Right atrium auricular region (tissue), 2 donors: Measurements from ENCODE around the gene PCGF2. TPM values are rescaled to one million over a fixed set of nuclear protein-coding genes. Genes with fewer than 3 reads are reported as not detected.

Source experiments
- DNase-seq: peaks from one replicate; pipeline ENCODE4 v3.0.0-alpha.2; 2019; ENCODE audit warnings: low spot score
- H3K27ac ChIP-seq, 2 donors: fragments of 200-600 bp; sonication (generic); 1 replicate in 1 of 2; 2 replicates in 1 of 2; pipeline ENCODE4 v1.5.1; 2016 to 2019
- H3K27me3 ChIP-seq, 2 donors: fragments of 200-600 bp; sonication (generic); one replicate each; pipeline versions ENCODE4 v1.5.1 to v1.6.0; 2017 to 2019
- H3K36me3 ChIP-seq: fragments of 200-600 bp; sonication (generic); one replicate; pipeline ENCODE4 v1.5.1; 2016
- H3K4me1 ChIP-seq, 2 donors: fragments of 200-600 bp; sonication (generic); one replicate each; pipeline versions ENCODE4 v1.5.1 to v1.6.0; 2017 to 2019
- H3K4me3 ChIP-seq, 2 donors: fragments of 200-600 bp; sonication (generic); 1 replicate in 1 of 2; 2 replicates in 1 of 2; pipeline ENCODE4 v1.5.1; 2017 to 2019; ENCODE audit warnings: mild to moderate bottlenecking in 1 of 2, moderate library complexity in 1 of 2
- H3K9me3 ChIP-seq, 2 donors: fragments of 200-600 bp; sonication (generic); one replicate each; pipeline ENCODE4 v1.5.1; 2019
- total RNA-seq, 2 donors: library from RNA; depleted of rRNA; stranded (reverse); fragments of >200 nt; gene quantifications; one replicate each; pipeline ENCODE4 v1.1.0, GENCODE V29; 2016
- TF ChIP-seq, protein P1 (sequence below), 2 donors: fragments of 200-600 bp; sonication (generic); IDR thresholded peaks; one replicate each; pipeline ENCODE4 v1.5.1; 2019; ENCODE audit warnings: antibody characterized with exemption in 2 of 2

The PCGF2 gene
- total RNA-seq, 2 donors from 2014 or later: 5.9 to 12.1 TPM

DNA sequence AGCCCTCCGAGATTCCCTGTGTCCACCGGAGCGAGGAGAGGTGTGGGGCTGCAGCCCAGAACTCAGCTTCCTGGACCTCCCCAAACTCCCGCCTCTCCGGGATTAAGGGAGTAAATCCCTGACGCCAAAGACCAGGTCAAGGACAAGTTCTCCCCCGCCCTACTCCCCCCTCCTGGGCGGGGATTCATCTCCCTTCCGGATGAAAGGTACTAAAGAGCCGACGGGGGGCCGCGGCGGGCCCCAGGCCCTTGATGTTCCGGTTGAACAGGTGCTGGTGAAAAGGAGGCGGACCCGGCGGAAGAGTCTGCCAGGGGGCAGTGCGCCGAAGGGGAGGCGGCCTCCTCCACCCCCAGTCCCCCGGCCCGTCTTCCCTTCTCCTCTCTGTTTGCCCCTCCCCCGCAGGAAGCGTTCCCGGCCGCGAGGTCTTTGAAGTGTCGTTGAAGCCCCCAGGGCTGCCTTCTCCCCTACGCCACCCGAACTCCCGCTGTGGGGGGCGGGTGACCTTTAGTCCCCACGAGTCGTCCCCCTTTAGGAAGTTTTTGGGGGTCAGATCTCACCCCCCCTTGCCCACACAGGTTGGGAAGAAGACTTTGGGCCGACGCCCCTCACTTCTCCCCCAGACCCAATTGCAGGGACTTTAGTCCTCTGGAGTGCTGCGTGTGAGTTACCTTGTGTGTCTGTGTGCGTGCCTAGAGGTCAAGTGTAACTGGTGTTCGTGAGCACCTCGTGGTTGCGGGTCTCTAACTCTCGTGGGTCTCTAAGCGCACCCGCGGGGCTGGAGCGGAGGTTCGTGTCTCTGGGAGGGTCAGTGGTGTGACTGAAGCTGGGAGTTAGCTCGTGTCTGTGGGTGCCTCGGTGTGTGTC, 44.2 kb downstream of the PCGF2 start:
- H3K27me3 ChIP-seq: no peaks in the 10 kb centered on the region
- H3K9me3 ChIP-seq: no peaks in the 10 kb centered on the region
- peak; percentile 78 for DNase-seq
- peak overlapping the region; percentile 93 to 95 for H3K27ac ChIP-seq
- H3K4me1 ChIP-seq: peaks cover 0 to 40% of the 10 kb centered on the region in 2 donors
- H3K4me3 ChIP-seq: peak overlapping the region; percentile 71 to 93
- peaks cover 9% of the 10 kb centered on the region for H3K36me3 ChIP-seq
- TF ChIP-seq, protein P1, sequence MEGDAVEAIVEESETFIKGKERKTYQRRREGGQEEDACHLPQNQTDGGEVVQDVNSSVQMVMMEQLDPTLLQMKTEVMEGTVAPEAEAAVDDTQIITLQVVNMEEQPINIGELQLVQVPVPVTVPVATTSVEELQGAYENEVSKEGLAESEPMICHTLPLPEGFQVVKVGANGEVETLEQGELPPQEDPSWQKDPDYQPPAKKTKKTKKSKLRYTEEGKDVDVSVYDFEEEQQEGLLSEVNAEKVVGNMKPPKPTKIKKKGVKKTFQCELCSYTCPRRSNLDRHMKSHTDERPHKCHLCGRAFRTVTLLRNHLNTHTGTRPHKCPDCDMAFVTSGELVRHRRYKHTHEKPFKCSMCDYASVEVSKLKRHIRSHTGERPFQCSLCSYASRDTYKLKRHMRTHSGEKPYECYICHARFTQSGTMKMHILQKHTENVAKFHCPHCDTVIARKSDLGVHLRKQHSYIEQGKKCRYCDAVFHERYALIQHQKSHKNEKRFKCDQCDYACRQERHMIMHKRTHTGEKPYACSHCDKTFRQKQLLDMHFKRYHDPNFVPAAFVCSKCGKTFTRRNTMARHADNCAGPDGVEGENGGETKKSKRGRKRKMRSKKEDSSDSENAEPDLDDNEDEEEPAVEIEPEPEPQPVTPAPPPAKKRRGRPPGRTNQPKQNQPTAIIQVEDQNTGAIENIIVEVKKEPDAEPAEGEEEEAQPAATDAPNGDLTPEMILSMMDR (IDR thresholded peaks at IDR 0.05): no peak

DNA sequence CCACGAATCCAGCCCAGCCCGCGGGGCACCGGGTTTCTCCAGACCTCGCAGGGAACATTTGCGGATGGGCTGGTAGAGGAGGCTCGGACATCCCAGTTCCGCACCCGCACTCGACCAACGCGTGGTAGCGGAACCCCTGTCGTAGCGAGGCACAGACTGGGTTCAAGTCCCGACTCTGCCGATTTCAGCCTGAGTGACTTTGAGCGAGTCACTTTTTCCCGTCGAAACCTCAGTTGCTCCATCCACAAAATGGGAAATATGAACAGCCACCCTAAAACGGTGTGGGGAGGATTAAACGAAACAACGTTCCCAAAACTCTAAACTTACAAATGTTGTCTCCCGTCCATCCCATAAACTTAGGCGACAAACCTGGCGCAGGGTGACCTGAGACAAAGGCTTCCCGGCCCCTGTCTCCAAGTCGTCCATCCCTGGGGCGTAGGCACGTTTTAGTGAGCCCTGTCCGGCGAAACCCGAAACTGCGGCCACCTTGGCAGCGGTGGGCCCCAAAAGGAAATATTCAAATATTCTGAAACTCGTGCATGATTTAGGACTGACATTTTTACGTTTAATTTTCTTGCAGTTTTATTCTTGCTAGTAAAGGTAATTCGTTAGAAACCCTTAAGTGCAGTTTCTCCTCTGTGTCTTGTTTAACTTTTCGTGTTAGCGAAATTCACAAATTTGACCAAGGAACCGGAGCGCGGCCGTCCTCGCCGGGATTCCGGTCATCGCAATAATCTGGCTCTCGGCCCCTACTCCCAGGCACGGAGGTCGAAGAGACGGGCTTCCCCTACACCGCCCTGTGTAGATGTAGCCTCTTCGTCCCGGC, 45.0 kb downstream of the PCGF2 start:
- peak overlapping the region; percentile 93 to 95 for H3K27ac ChIP-seq
- no peaks in the 10 kb centered on the region for H3K27me3 ChIP-seq
- peaks cover 6% of the 10 kb centered on the region for H3K36me3 ChIP-seq
- H3K4me3 ChIP-seq: peak overlapping the region; percentile 71 to 93
- DNase-seq: no peak
- no peaks in the 10 kb centered on the region for H3K9me3 ChIP-seq
- TF ChIP-seq, protein P1 (IDR thresholded peaks at IDR 0.05): no peak
- peaks cover 0 to 39% of the 10 kb centered on the region in 2 donors for H3K4me1 ChIP-seq

DNA sequence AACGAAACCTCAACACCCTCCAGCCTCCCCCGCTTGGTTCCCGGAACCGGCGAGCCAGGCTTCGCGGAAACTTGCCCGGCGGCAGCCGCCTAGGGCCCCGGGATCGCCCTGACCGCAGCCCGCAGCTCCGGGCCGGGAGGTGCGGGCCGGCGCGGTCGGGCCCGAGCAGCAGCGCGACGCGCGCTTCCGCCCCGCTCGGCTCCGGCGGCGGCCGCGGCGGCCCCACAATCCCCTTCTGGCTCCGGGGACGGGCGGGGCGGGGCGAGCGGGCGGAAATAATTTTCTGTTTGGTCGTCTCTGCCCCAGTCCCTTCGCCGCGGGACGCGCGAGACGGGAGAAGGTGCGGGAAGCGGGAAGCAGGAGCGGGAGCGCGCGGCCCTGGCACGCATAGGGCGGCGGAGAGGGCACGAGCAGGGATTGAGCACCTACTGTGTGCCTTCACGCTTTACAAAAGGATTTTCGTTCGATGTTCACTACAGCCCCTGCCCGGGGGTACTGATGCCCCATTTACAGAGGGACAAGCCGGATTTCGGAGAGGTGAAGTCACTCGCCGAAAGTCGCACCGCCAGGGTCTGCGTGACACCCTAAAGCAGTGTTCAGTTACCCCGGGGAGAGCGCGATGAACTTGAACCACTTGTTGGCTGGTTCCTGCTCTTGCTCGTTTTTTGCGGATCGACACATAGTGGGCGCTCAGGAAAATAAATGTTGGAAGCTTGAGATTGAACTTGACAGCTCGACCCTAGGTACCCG, 45.8 kb downstream of the PCGF2 start:
- no peaks in the 10 kb centered on the region for H3K27me3 ChIP-seq
- TF ChIP-seq, protein P1 (IDR thresholded peaks at IDR 0.05): no peak
- DNase-seq: peak; percentile 84
- no peaks in the 10 kb centered on the region for H3K36me3 ChIP-seq
- H3K4me1 ChIP-seq: peaks cover 0 to 33% of the 10 kb centered on the region in 2 donors
- H3K9me3 ChIP-seq: no peaks in the 10 kb centered on the region
- peak overlapping the region; percentile 71 to 93 for H3K4me3 ChIP-seq
- H3K27ac ChIP-seq: peak overlapping the region; percentile 93 to 95

DNA sequence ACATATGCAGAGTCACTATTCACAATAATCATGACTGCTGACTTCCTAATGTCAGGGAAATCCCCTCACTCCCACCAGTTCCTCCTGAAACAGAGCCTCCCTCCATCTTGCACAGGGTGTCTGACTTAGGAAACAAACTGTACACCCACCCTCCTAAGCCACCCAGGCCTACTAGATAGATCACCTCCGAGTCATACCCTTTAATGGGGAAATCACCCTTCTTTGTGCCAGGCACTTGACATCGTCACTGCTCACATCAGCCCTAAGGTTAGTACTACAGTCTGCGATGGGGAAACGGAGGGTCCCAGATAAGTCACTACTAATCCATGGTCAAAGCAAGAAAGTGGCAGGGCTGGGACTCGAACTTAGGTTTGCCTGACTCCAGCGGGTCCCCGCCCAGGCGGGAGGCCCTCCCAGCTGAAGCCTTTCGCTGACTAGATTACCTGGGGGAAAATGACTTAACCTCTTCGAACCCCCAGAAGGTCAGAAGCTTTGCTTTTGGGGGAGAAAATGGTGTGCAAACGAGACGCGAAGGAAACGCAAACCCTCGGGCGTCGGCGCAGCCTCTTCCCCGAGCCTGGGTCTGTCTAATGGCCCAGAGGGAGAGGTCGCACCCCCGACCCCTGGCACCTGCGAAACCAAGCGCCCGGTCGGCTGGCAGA, 46.5 kb downstream of the PCGF2 start:
- TF ChIP-seq, protein P1 (IDR thresholded peaks at IDR 0.05): no peak
- no peaks in the 10 kb centered on the region for H3K36me3 ChIP-seq
- no peak for DNase-seq
- H3K4me1 ChIP-seq: peaks cover 0 to 26% of the 10 kb centered on the region in 2 donors
- peak overlapping the region; percentile 93 to 95 for H3K27ac ChIP-seq
- no peaks in the 10 kb centered on the region for H3K9me3 ChIP-seq
- no peaks in the 10 kb centered on the region for H3K27me3 ChIP-seq
- peak overlapping the region; percentile 71 to 93 for H3K4me3 ChIP-seq

DNA sequence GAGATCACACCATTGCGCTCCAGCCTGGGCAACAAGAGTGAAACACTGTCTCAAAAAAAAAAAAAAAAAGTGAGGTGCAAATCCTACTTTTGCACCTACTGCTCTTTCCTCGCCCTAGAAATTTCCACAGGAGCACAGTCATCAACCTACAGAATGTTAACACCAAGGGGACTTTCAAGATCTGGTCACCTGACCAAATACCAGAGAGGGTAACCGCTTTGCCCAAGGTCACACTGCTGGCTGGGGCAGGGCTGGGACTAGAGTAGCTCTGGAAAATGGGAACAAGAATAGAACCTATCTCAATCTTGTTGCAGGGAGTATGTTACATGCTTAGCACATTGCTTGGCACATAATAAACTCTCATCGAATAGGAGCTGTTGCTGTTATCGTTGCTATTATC, 49.4 kb downstream of the PCGF2 start:
- Histone ChIP-seq H3K27me3 (no peaks in the 10 kb centered on the region), H3K36me3 (no peaks in the 10 kb centered on the region), H3K27ac (no peak overlapping the region), H3K4me3 (no peak overlapping the region), H3K4me1 (peaks cover 0 to 30% of the 10 kb centered on the region in 2 donors), H3K9me3 (no peaks in the 10 kb centered on the region)
- TF ChIP-seq, protein P1 (IDR thresholded peaks at IDR 0.05): no peak
- no peak for DNase-seq
